ENCODE results near the gene RRM2.

GRCh38 chr2:10159581-10160131 lies 37.1 kb downstream of the RRM2 start:
- no peak for TF ChIP-seq EZH2 (IDR thresholded peaks at IDR 0.05; ENCODE audit: insufficient read depth, poor library complexity, severe bottlenecking)
- no peak for TF ChIP-seq EZH2phosphoT487 (IDR thresholded peaks at IDR 0.05; ENCODE audit: insufficient read depth, low read depth)

All from GM23248 (cell line).